Ovary (tissue), 9 donors: Measurements from ENCODE around the gene BCAS4. TPM values are rescaled to one million over a fixed set of nuclear protein-coding genes. Genes with fewer than 3 reads are reported as not detected.
"Not testable (repeated sequence)": the region's sequence is repeated elsewhere in the genome, so short reads cannot be mapped to it uniquely, and the experiment has no call there.

Experiments used
- DNase-seq, 5 donors: peaks; one replicate each; pipeline ENCODE4 v3.0.0-alpha.2; 2019 to 2020
- H3K27ac ChIP-seq, 2 donors: fragments of 200-600 bp; one replicate each; pipeline versions ENCODE4 v1.5.1 to v1.8.0; 2019 to 2022
- H3K27me3 ChIP-seq: fragments of 200-600 bp; one replicate; pipeline ENCODE4 v1.8.0; 2022
- H3K36me3 ChIP-seq: fragments of 200-600 bp; sonication (generic); one replicate; pipeline ENCODE4 v1.5.1; 2019
- H3K4me1 ChIP-seq: one replicate; pipeline ENCODE4 v1.8.1; 2013; ENCODE audit warnings: mild to moderate bottlenecking, moderate library complexity; ENCODE audit not compliant: insufficient read depth
- H3K4me3 ChIP-seq: fragments of 200-600 bp; sonication (generic); one replicate; pipeline ENCODE4 v1.5.1; 2017
- H3K9me3 ChIP-seq, 2 donors: fragments of 200-600 bp in 1 of 2; sonication (generic) in 1 of 2; one replicate each; pipeline versions ENCODE4 v1.5.1 to v1.8.1; 2013 to 2019; ENCODE audit warnings: mild to moderate bottlenecking in 1 of 2, moderate library complexity in 1 of 2
- CTCF ChIP-seq, 3 donors: fragments of 450-650 bp in 2 of 3; fragments of 200-600 bp in 1 of 3; IDR thresholded peaks; one replicate each; pipeline versions ENCODE4 v1.5.1 to v1.8.0; 2016 to 2022; ENCODE audit warnings: antibody characterized with exemption in 3 of 3, mild to moderate bottlenecking in 1 of 3
- EP300 ChIP-seq: sonication (generic); formaldehyde crosslinking; IDR thresholded peaks from one replicate; pipeline ENCODE4 v1.6.1; 2017; ENCODE audit warnings: antibody characterized with exemption
- POLR2A ChIP-seq: fragments of 450-650 bp; IDR thresholded peaks from one replicate; pipeline ENCODE4 v1.6.1; 2017; ENCODE audit warnings: antibody characterized with exemption, mild to moderate bottlenecking, moderate library complexity
- WGBS, 3 donors: extraction: QIAGEN DNeasy Blood & Tissue Kit in 1 of 3; methylation state at CpG; one replicate each; pipeline versions ENCODE4 v1.1.5 to v1.1.7; 2013 to 2017; 5-methylcytosine and 5-hydroxymethylcytosine counted together
- intact Hi-C, 4 donors: fragments of 100-400 bp; cut with DNase I; formaldehyde crosslinking; loops; one replicate each; pipeline versions ENCODE4 v1.11.0 to v1.15.1; 2022 to 2023
- polyA plus RNA-seq, 2 donors: library from polyadenylated mRNA; stranded (reverse); fragments of 200-250 nt in 1 of 2; fragments of 350-450 nt in 1 of 2; fragmentation: Illumina TruSeq in 1 of 2; extraction: RNeasy Lipid Tissue Mini Kit (QIAGEN cat#74804) in 1 of 2; gene quantifications; one replicate each; pipeline ENCODE4 v1.2.3, GENCODE V29; 2013 to 2014
- total RNA-seq, 7 donors: library from RNA; depleted of rRNA in 2 of 7; stranded (reverse); fragments of >200 nt in 2 of 7; fragmentation: NEBNext Ultra II Directional in 3 of 7; extraction: Animal tissue kit (Norgen Biotek cat#: 25700) in 3 of 7; gene quantifications; one replicate each; pipeline versions ENCODE4 v1.1.0 to v1.2.4, GENCODE V29; 2016 to 2023
- donor health status: DM: no; HTN: no; CAD: no; lungs with moderate emphysema.
- donor health status: DM: no; HTN: no; CAD: no.
- donor health status: Bipolar disorder and iron deficiency.
- donor health status: DM: yes; HTN: yes; CAD: no.
- donor health status: DM: no; HTN: no; CAD: no.
- donor health status: DM: yes; HTN: yes; CAD: no.

The BCAS4 gene
- total and polyA plus RNA-seq, 9 donors, result 2.0 to 9.1 (median 3.1) TPM

- Histone ChIP-seq H3K4me3 (no peak overlapping the region), H3K9me3 (no peaks in the 10 kb centered on the region), H3K27me3 (no peaks in the 10 kb centered on the region), H3K27ac (no peak overlapping the region), H3K36me3 (no peaks in the 10 kb centered on the region), H3K4me1 (no peaks in the 10 kb centered on the region)
- intact Hi-C loops, result loop anchor here in 1 of 4 donors (10.0 kb wide), 1 partner anchor 126 kb away; no protein-coding TSS in a partner anchor
- DNase-seq, result no peak
- 93 to 97% (median 95%) methylated on average over 7 of the region's 7 CpGs for WGBS, 3 donors
- TF ChIP-seq POLR2A, result no peak
- TF ChIP-seq EP300, result no peak
- no peak for TF ChIP-seq CTCF (IDR thresholded peaks at IDR 0.05)
Observed at GRCh38 chr20:50798650-50799049, 3.8 kb downstream of the BCAS4 start.

- Histone ChIP-seq H3K4me3 (no peak overlapping the region), H3K36me3 (no peaks in the 10 kb centered on the region), H3K4me1 (no peaks in the 10 kb centered on the region), H3K9me3 (no peaks in the 10 kb centered on the region), H3K27me3 (no peaks in the 10 kb centered on the region), H3K27ac (no peak overlapping the region)
- DNase-seq, result no peak
- intact Hi-C loops, result loop anchor here in 1 of 4 donors (10.0 kb wide), 1 partner anchor 125 kb away; no protein-coding TSS in a partner anchor
- 86 to 91% (median 89%) methylated on average over 13 of the region's 13 CpGs for WGBS, 3 donors
- TF ChIP-seq EP300, result no peak
- TF ChIP-seq POLR2A, result no peak
- no peak for TF ChIP-seq CTCF (IDR thresholded peaks at IDR 0.05)
Observed at GRCh38 chr20:50799176-50799889, 4.5 kb downstream of the BCAS4 start.

GRCh38 chr20:50799890-50800550 is 5.2 kb downstream of the BCAS4 start:
- intact Hi-C loops, result loop anchor here in 1 of 4 donors (10.0 kb wide), 2 partner anchors 75 to 125 kb away; no protein-coding TSS in a partner anchor
- TF ChIP-seq EP300 (no peak), CTCF (IDR thresholded peaks at IDR 0.05) (no peak), POLR2A (no peak)

GRCh38 chr20:50800986-50801746 is 6.3 kb downstream of the BCAS4 start:
- H3K4me1 ChIP-seq, DNase-seq, H3K27me3 ChIP-seq, H3K27ac ChIP-seq, H3K4me3 ChIP-seq, H3K36me3 ChIP-seq, H3K9me3 ChIP-seq: not testable (repeated sequence)
- intact Hi-C loops, result loop anchor here in 1 of 4 donors (10.0 kb wide), 1 partner anchor 74 kb away; no protein-coding TSS in a partner anchor
- 92 to 95% (median 93%) methylated on average over 13 of the region's 13 CpGs for whole genome bisulfite sequencing, 3 donors

More at GRCh38 chr20:50799890-50800550, 5.2 kb downstream of the BCAS4 start:
- no peaks in the 10 kb centered on the region for H3K4me1 ChIP-seq
- 89 to 90% (median 90%) methylated on average over 8 of the region's 8 CpGs for WGBS, 3 donors
- no peak overlapping the region for H3K27ac ChIP-seq
- no peak for DNase-seq
- H3K27me3 ChIP-seq, result no peaks in the 10 kb centered on the region
- no peaks in the 10 kb centered on the region for H3K36me3 ChIP-seq
- no peak overlapping the region for H3K4me3 ChIP-seq
- H3K9me3 ChIP-seq, result no peaks in the 10 kb centered on the region
